ENCODE data around the gene MCRIP1. TPM values are rescaled to one million over a fixed set of nuclear protein-coding genes. Genes with fewer than 3 reads are reported as not detected.

MCRIP1 gene
- total RNA-seq: 82.5 and 97.7 TPM in 2 replicates

GRCh38 chr17:81833160-81833920, at the start of gene MCRIP1:
Gene MCRIP1, minus strand, starts transcription at chr17:81833291. Its CDS starts 8,785 bp downstream, at chr17:81824506.

GRCh38 chr17:81870981-81871386, 37.9 kb upstream of the MCRIP1 start, which contains the start of gene ARHGDIA:
Gene ARHGDIA, minus strand, starts transcription at chr17:81871337. Its CDS starts 1,407 bp downstream, at chr17:81869930.

GRCh38 chr17:81859906-81860755, 27.0 kb upstream of the MCRIP1 start, which contains the start of gene P4HB:
Gene P4HB, minus strand, starts transcription at chr17:81860535. Its CDS starts 64 bp downstream, at chr17:81860471.

GRCh38 chr17:81834831-81835267, 1.8 kb upstream of the MCRIP1 start, which contains the start of gene PPP1R27:
Gene PPP1R27, minus strand, starts transcription at chr17:81835050. Its CDS starts 97 bp downstream, at chr17:81834953.

GRCh38 chr17:81803728-81804558, 29.1 kb downstream of the MCRIP1 start, which contains the start of gene GCGR:
Gene GCGR, plus strand, starts transcription at chr17:81804150. Its CDS starts 4,869 bp downstream, at chr17:81809019.

Other genes starting within 250 kb of the MCRIP1 start
- gene NPLOC4, start 196.2 kb downstream of the MCRIP1 start, total RNA-seq: 94.1 and 131 TPM in 2 replicates
- 2.1 and 3.6 TPM in 2 replicates for gene TSPAN10, start 196.1 kb downstream of the MCRIP1 start, total RNA-seq
- not detected in 2 replicates for gene PDE6G, start 176.7 kb downstream of the MCRIP1 start, total RNA-seq
- 18.4 and 37.1 TPM in 2 replicates for gene OXLD1, start 166.7 kb downstream of the MCRIP1 start, total RNA-seq
- gene CCDC137, start 166.6 kb downstream of the MCRIP1 start, total RNA-seq: 5.3 and 11.0 TPM in 2 replicates
- 17.8 and 19.4 TPM in 2 replicates for gene ARL16, start 149.5 kb downstream of the MCRIP1 start, total RNA-seq
- gene HGS, start 149.3 kb downstream of the MCRIP1 start, total RNA-seq: 73.6 and 138 TPM in 2 replicates
- gene MRPL12, start 129.9 kb downstream of the MCRIP1 start, total RNA-seq: 4.2 and 7.8 TPM in 2 replicates
- 8.0 and 10.5 TPM in 2 replicates for gene SLC25A10, start 121.0 kb downstream of the MCRIP1 start, total RNA-seq
- not detected in 2 replicates for gene GCGR, start 29.1 kb downstream of the MCRIP1 start, total RNA-seq
- gene PPP1R27, start 1.8 kb upstream of the MCRIP1 start, total RNA-seq: 0.09 TPM in 1 of 2 replicates, not detected in the other
- gene P4HB, start 27.2 kb upstream of the MCRIP1 start, total RNA-seq: 2,852 and 4,180 TPM in 2 replicates
- gene ARHGDIA, start 38.0 kb upstream of the MCRIP1 start, total RNA-seq: 120 and 379 TPM in 2 replicates
- gene ALYREF, start 58.3 kb upstream of the MCRIP1 start, total RNA-seq: 76.3 and 110 TPM in 2 replicates
- gene ANAPC11, start 58.4 kb upstream of the MCRIP1 start, total RNA-seq: 84.9 and 198 TPM in 2 replicates
- gene NPB, start 68.9 kb upstream of the MCRIP1 start, total RNA-seq: 0.51 and 1.5 TPM in 2 replicates
- gene PCYT2, start 78.1 kb upstream of the MCRIP1 start, total RNA-seq: 50.5 and 52.1 TPM in 2 replicates
- 13.1 and 20.2 TPM in 2 replicates for gene SIRT7, start 84.9 kb upstream of the MCRIP1 start, total RNA-seq
- 28.2 and 32.5 TPM in 2 replicates for gene MAFG, start 94.4 kb upstream of the MCRIP1 start, total RNA-seq
- gene PYCR1, start 104.0 kb upstream of the MCRIP1 start, total RNA-seq: 245 and 274 TPM in 2 replicates
- gene MYADML2, start 113.9 kb upstream of the MCRIP1 start, total RNA-seq: under 0.01 TPM in 1 of 2 replicates, not detected in the other
- 0.14 TPM in 1 of 2 replicates, not detected in the other for gene NOTUM, start 127.9 kb upstream of the MCRIP1 start, total RNA-seq
- 21.4 and 28.8 TPM in 2 replicates for gene ASPSCR1, start 144.3 kb upstream of the MCRIP1 start, total RNA-seq
- gene CENPX, start 189.6 kb upstream of the MCRIP1 start, total RNA-seq: 11.3 and 17.7 TPM in 2 replicates
- gene LRRC45, start 190.0 kb upstream of the MCRIP1 start, total RNA-seq: 10.1 and 13.3 TPM in 2 replicates
- gene RAC3, start 198.4 kb upstream of the MCRIP1 start, total RNA-seq: 19.0 and 25.3 TPM in 2 replicates
- gene DCXR, start 204.4 kb upstream of the MCRIP1 start, total RNA-seq: 30.7 and 48.7 TPM in 2 replicates
- gene RFNG, start 218.5 kb upstream of the MCRIP1 start, total RNA-seq: 47.5 and 67.4 TPM in 2 replicates
- 90.3 and 111 TPM in 2 replicates for gene GPS1, start 218.6 kb upstream of the MCRIP1 start, total RNA-seq
- 55.2 and 65.6 TPM in 2 replicates for gene DUS1L, start 232.5 kb upstream of the MCRIP1 start, total RNA-seq